Activated naive CD4-positive, alpha-beta T cell treated with anti-CD3 and anti-CD28 coated beads for 36 hours (primary cell): ENCODE results near the gene CA5B. TPM values are rescaled to one million over a fixed set of nuclear protein-coding genes. Genes with fewer than 3 reads are reported as not detected.
A peak's percentile ranks its signal among the peaks of the same experiment; 100 is the strongest.
"Not testable (repeated sequence)": the region's sequence is repeated elsewhere in the genome, so short reads cannot be mapped to it uniquely, and the experiment has no call there.

Experiments
- CTCF ChIA-PET: fragments of 350-600 bp; sonication (Branson Sonifier 250); formaldehyde crosslinking; loops from one replicate; lab custom pipeline; 2021; ENCODE audit warnings: antibody characterized with exemption; lab: Charles Lee
- DNase-seq: peaks from one replicate; pipeline ENCODE4 v3.0.0-alpha.2; 2020
- H3K27ac Mint-ChIP-seq: one replicate; pipeline ENCODE4 v1.8.0; 2021; ENCODE audit warnings: mild to moderate bottlenecking, mixed read lengths
- H3K27me3 Mint-ChIP-seq: one replicate; pipeline ENCODE4 v1.8.0; 2021; ENCODE audit warnings: low read depth, mixed read lengths
- H3K36me3 Mint-ChIP-seq: one replicate; pipeline ENCODE4 v1.8.0; 2021; ENCODE audit warnings: low read depth, mixed read lengths
- H3K4me1 Mint-ChIP-seq: one replicate; pipeline ENCODE4 v1.8.0; 2021; ENCODE audit warnings: low read depth, mixed read lengths
- H3K4me3 Mint-ChIP-seq: one replicate; pipeline ENCODE4 v1.8.0; 2021; ENCODE audit warnings: mild to moderate bottlenecking, moderate library complexity, mixed read lengths
- H3K9me3 Mint-ChIP-seq: one replicate; pipeline ENCODE4 v1.8.0; 2021; ENCODE audit warnings: mixed read lengths
- intact Hi-C: fragments of 100-400 bp; cut with micrococcal nuclease; formaldehyde crosslinking; loops from one replicate; pipeline ENCODE4 v1.15.1; 2023
- total RNA-seq, 2 experiments: library from RNA; stranded (reverse); gene quantifications; one replicate each; pipeline ENCODE4 v1.2.3, GENCODE V29; 2021

Gene CA5B
- total RNA-seq, 2 experiments from 2014 or later: 7.0 to 9.5 TPM

GRCh38 chrX:15724911-15725310, 13.2 kb upstream of the CA5B start:
- no peaks in the 10 kb centered on the region for H3K27me3 Mint-ChIP-seq
- no peak overlapping the region for H3K27ac Mint-ChIP-seq
- no peak for DNase-seq
- CTCF ChIA-PET: no interaction called here
- H3K36me3 Mint-ChIP-seq: no peaks in the 10 kb centered on the region
- peaks cover 6% of the 10 kb centered on the region for H3K4me1 Mint-ChIP-seq
- intact Hi-C loops: no loop called here
- H3K9me3 Mint-ChIP-seq: peaks cover 1% of the 10 kb centered on the region
- H3K4me3 Mint-ChIP-seq: no peak overlapping the region

GRCh38 chrX:15731368-15731767, 6.7 kb upstream of the CA5B start:
- H3K9me3 Mint-ChIP-seq, H3K27ac Mint-ChIP-seq, DNase-seq, intact Hi-C loops, H3K4me1 Mint-ChIP-seq, H3K36me3 Mint-ChIP-seq, H3K27me3 Mint-ChIP-seq, H3K4me3 Mint-ChIP-seq: not testable (repeated sequence)
- CTCF ChIA-PET: interaction anchor here (0.6 kb wide), 1 partner anchor 22 kb away, joined by 3 read pairs; no protein-coding TSS in a partner anchor

GRCh38 chrX:15737190-15737958, 696 bp upstream of the CA5B start:
- DNase-seq: no peak
- intact Hi-C loops: loop anchor here (5.0 kb wide), 1 partner anchor 400 kb away; the partner anchor contains the start of gene PIGA

GRCh38 chrX:15739886-15740285, 1.8 kb downstream of the CA5B start:
- no peak overlapping the region for H3K27ac Mint-ChIP-seq
- H3K36me3 Mint-ChIP-seq: peaks cover 6% of the 10 kb centered on the region
- peaks cover 47% of the 10 kb centered on the region for H3K4me1 Mint-ChIP-seq
- CTCF ChIA-PET: interaction anchor here (1.4 kb wide), 1 partner anchor 8 kb away, joined by 3 read pairs; no protein-coding TSS in a partner anchor
- no peaks in the 10 kb centered on the region for H3K27me3 Mint-ChIP-seq
- intact Hi-C loops: loop anchor here (5.0 kb wide), 1 partner anchor 403 kb away; the partner anchor contains the start of gene PIGA
- no peak overlapping the region for H3K4me3 Mint-ChIP-seq
- H3K9me3 Mint-ChIP-seq: no peaks in the 10 kb centered on the region
- no peak for DNase-seq

More at GRCh38 chrX:15737190-15737958, 696 bp upstream of the CA5B start:
- no peaks in the 10 kb centered on the region for H3K27me3 Mint-ChIP-seq
- H3K9me3 Mint-ChIP-seq: no peaks in the 10 kb centered on the region
- H3K4me1 Mint-ChIP-seq: peaks cover 31% of the 10 kb centered on the region
- CTCF ChIA-PET: interaction anchor here (1.2 kb wide), 1 partner anchor 14 kb away, joined by 7 read pairs; no protein-coding TSS in a partner anchor
- no peak overlapping the region for H3K27ac Mint-ChIP-seq
- H3K36me3 Mint-ChIP-seq: no peaks in the 10 kb centered on the region
- peak overlapping the region; percentile 83 for H3K4me3 Mint-ChIP-seq

DNA sequence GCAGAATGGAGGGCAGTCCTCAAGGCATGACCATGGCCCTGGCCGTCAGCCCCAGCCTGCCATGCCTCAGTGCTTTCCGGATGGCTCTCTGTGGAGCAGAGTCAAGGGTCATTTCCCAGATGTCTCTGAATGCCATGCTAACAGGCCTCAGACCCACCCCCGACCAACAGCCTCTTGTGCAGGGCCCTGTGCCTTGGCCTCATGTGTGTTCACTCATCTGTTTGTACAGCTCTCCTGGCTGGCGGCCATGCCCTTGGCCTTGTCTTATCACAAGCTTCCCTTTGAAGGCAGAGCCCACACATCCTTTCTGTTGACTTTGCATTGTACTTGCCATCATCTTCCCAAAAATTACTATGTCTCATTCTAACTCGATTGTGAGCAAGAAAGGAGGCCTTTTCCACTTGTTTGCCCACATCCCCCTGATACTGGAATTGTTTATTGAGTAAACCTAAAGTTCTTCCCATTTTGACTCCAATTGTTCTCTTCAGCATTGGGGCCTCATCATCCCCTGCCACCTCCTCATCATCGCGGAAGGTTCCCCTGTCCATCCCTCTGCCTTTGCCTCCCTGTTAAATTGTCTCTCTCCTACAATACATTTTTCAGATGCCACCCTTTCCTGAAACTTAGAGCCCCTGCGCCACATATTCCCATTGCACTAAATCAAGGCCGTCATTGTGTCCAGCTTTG, 6.3 kb downstream of the CA5B start:
- H3K27me3 Mint-ChIP-seq: no peaks in the 10 kb centered on the region
- H3K4me3 Mint-ChIP-seq: no peak overlapping the region
- peaks cover 60% of the 10 kb centered on the region for H3K4me1 Mint-ChIP-seq
- no peak overlapping the region for H3K27ac Mint-ChIP-seq
- DNase-seq: no peak
- intact Hi-C loops: no loop called here
- H3K9me3 Mint-ChIP-seq: no peaks in the 10 kb centered on the region
- peaks cover 7% of the 10 kb centered on the region for H3K36me3 Mint-ChIP-seq
- CTCF ChIA-PET: no interaction called here

GRCh38 chrX:15745179-15745578, 7.1 kb downstream of the CA5B start:
- Mint-ChIP-seq H3K36me3 (peaks cover 7% of the 10 kb centered on the region), H3K9me3 (no peaks in the 10 kb centered on the region), H3K4me1 (peaks cover 60% of the 10 kb centered on the region), H3K27me3 (no peaks in the 10 kb centered on the region), H3K4me3 (no peak overlapping the region), H3K27ac (no peak overlapping the region)
- CTCF ChIA-PET: no interaction called here
- intact Hi-C loops: no loop called here
- no peak for DNase-seq

GRCh38 chrX:15746651-15747050, 8.6 kb downstream of the CA5B start:
- CTCF ChIA-PET, DNase-seq, H3K27me3 Mint-ChIP-seq, intact Hi-C loops, H3K9me3 Mint-ChIP-seq, H3K27ac Mint-ChIP-seq, H3K4me3 Mint-ChIP-seq, H3K36me3 Mint-ChIP-seq: not testable (repeated sequence)
- peaks cover 70% of the 10 kb centered on the region for H3K4me1 Mint-ChIP-seq

- CTCF ChIA-PET: interaction anchor here (1.2 kb wide), 1 partner anchor 9 kb away, joined by 3 read pairs; no protein-coding TSS in a partner anchor
- Mint-ChIP-seq H3K4me1 (peaks cover 70% of the 10 kb centered on the region), H3K36me3 (peaks cover 7% of the 10 kb centered on the region)
Observed at GRCh38 chrX:15747626-15748173, 9.6 kb downstream of the CA5B start.

GRCh38 chrX:15748841-15749240, 10.8 kb downstream of the CA5B start:
- Mint-ChIP-seq H3K9me3 (no peaks in the 10 kb centered on the region), H3K4me3 (no peak overlapping the region), H3K36me3 (peaks cover 4% of the 10 kb centered on the region), H3K27ac (peak overlapping the region; percentile 92), H3K27me3 (no peaks in the 10 kb centered on the region), H3K4me1 (peaks cover 71% of the 10 kb centered on the region)
- CTCF ChIA-PET: interaction anchor here (1.0 to 1.2 kb wide), 2 partner anchors 10 to 68 kb away, joined by 3 read pairs; no protein-coding TSS in a partner anchor
- intact Hi-C loops: no loop called here
- no peak for DNase-seq

More at GRCh38 chrX:15747626-15748173, 9.6 kb downstream of the CA5B start:
- Mint-ChIP-seq H3K27me3 (no peaks in the 10 kb centered on the region), H3K4me3 (no peak overlapping the region), H3K27ac (no peak overlapping the region), H3K9me3 (no peaks in the 10 kb centered on the region)
- no peak for DNase-seq
- intact Hi-C loops: no loop called here

DNA sequence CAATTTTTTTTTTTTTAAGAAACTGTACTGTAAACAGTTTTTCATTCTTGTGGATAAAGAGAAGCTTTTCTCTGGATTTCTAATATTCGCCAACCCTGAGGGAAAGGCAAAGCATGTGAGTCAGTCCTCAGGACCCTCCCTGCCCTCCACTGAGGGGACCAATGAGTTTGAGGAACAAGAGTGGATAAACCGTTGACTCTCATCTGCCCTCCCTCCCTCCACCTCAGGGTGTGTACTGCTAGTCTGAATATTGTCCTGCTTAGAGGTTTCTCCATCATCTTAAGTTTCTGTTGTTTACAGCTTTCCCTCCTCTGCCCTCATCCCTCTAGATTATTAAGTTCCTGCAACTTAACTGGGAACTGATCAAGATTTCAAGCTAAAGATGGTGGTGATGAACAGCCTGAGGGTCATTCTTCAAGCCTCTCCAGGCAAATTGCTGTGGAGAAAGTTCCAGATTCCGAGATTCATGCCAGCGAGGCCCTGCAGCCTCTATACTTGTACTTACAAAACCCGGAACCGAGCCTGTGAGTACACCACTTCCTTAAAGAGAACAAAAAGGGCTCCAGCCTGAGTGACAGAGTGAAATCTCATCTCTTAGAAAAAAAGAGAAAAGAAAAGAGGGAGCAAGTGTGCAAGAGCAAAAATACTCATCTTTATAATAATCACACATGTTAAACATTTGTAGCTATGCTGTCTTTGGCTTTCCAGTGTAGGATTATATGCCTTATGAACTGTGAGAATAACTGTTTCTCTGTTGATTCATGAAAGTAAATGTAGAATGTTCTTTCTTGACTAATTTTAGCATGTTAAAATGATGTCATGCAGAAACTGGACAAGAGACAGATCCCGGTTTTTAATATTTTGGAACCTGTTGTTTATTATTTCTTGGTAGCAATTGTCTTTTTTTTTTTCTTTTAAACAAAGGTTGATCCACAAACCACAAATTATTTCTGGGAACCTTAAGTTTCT, 11.9 kb downstream of the CA5B start:
- H3K9me3 Mint-ChIP-seq: no peaks in the 10 kb centered on the region
- H3K4me3 Mint-ChIP-seq: peak overlapping the region; percentile 47
- peak overlapping the region; percentile 92 for H3K27ac Mint-ChIP-seq
- H3K4me1 Mint-ChIP-seq: peaks cover 68% of the 10 kb centered on the region
- H3K36me3 Mint-ChIP-seq: peaks cover 2% of the 10 kb centered on the region
- H3K27me3 Mint-ChIP-seq: no peaks in the 10 kb centered on the region
- intact Hi-C loops: loop anchor here (1.0 to 10.0 kb wide), 5 partner anchors 12 to 415 kb away; partner anchors contain the start of genes AP1S2, CA5B, PIGA and PIR
- CTCF ChIA-PET: interaction anchor here (0.7 to 1.0 kb wide), 2 partner anchors 66 to 80 kb away, joined by 3 to 4 read pairs; no protein-coding TSS in a partner anchor
- DNase-seq: peak; percentile 31

GRCh38 chrX:15750611-15751154, 12.6 kb downstream of the CA5B start:
- H3K27me3 Mint-ChIP-seq: no peaks in the 10 kb centered on the region
- peak; percentile 8 for DNase-seq
- H3K27ac Mint-ChIP-seq: peak overlapping the region; percentile 92
- peak overlapping the region; percentile 16 for H3K4me3 Mint-ChIP-seq
- peaks cover 2% of the 10 kb centered on the region for H3K36me3 Mint-ChIP-seq
- H3K9me3 Mint-ChIP-seq: no peaks in the 10 kb centered on the region
- intact Hi-C loops: loop anchor here (1.0 to 10.0 kb wide), 6 partner anchors 12 to 416 kb away; partner anchors contain the start of genes AP1S2, CA5B, PIGA and PIR
- CTCF ChIA-PET: interaction anchor here (0.7 to 1.9 kb wide), 2 partner anchors 13 to 81 kb away, joined by 4 to 7 read pairs; partner anchors contain the start of gene CA5B
- peaks cover 65% of the 10 kb centered on the region for H3K4me1 Mint-ChIP-seq
